ENCODE data around the gene TM4SF5.
A peak's percentile ranks its signal among the peaks of the same experiment; 100 is the strongest.
"Not testable (repeated sequence)": the region's sequence is repeated elsewhere in the genome, so short reads cannot be mapped to it uniquely, and the experiment has no call there.

Gene TM4SF5

GRCh38 chr17:4790705-4791088, 19.0 kb downstream of the TM4SF5 start:
- no peak for DNase-seq

- DNase-seq = no peak
These were observed 23.5 kb downstream of the TM4SF5 start for GRCh38 chr17:4795168-4795567.

- no peak for DNase-seq
These were observed 24.9 kb downstream of the TM4SF5 start for GRCh38 chr17:4796552-4796920.

GRCh38 chr17:4800462-4801196, 28.9 kb downstream of the TM4SF5 start:
- DNase-seq = no peak

GRCh38 chr17:4802228-4802627, 30.5 kb downstream of the TM4SF5 start, which contains the start of gene C17orf114:
Gene C17orf114, minus strand, starts transcription at chr17:4802328.
- DNase-seq = no peak

DNA sequence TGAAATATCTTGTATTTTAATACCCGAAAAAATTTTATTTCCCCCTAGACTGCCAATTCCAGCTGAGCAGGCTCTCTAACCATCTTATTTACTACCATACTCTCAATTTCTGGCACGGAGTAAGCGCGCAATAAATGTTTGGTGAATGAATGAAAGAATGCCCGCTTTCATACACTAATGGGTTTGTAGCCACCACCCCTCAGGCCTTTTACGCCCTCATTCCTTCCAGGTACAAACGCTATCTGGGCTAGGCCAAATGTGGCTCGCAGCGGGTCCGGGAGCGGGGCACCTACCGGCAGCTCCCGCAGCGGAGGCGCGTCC, 34.7 kb downstream of the TM4SF5 start:
- DNase-seq = no peak

GRCh38 chr17:4806777-4807604, 35.3 kb downstream of the TM4SF5 start, which contains the start of gene PLD2:
Gene PLD2, plus strand, starts transcription at chr17:4807152. Its CDS starts 621 bp downstream, at chr17:4807773.
- DNase-seq = peak; percentile 84 to 88

GRCh38 chr17:4807605-4808377, 36.1 kb downstream of the TM4SF5 start:
- no peak for DNase-seq

DNA sequence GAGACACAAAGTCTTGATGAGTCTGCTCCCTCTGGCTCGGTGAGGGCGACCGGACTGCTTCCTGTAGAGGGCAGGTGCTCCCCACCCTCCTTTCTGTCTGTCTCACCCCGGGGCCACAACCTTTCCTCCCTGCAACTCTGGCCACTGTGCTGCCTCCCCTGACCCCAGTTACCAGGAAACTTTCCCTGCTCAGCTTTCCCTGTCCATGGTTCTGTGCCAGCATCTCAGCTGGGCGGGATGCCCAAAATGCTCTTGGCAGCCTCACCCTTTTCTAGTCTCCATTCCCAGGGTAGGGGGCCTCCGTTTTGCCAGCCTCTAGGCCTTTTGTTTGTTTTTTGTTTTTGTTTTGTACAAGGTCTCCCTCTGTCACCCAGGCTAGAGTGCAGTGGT, 36.7 kb downstream of the TM4SF5 start:
- no peak for DNase-seq

DNA sequence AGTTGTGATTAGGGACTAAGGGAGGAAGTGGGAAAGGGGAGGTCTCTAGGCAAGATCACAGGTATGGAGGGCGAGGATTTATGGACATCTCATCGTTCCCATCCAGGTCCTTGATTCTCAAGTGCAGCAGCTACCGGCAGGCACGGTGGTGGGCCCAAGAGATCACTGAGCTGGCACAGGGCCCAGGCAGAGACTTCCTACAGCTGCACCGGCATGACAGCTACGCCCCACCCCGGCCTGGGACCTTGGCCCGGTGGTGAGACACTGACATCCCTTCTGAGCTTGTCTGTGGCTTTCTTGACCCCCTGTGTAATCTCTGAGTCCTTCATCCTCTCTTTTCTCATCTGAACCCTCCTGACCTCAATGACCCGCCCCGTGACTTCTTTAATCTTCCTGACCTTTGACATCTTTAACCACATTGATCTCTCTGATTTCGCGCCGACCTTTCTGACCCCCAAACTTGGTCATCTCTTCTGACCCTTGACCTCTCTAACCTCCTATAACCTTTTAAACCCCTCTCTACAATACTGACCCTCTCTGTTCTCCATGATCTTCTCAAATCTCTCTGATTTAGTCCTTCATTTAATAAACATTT, 39.1 kb downstream of the TM4SF5 start:
- no peak for DNase-seq

DNA sequence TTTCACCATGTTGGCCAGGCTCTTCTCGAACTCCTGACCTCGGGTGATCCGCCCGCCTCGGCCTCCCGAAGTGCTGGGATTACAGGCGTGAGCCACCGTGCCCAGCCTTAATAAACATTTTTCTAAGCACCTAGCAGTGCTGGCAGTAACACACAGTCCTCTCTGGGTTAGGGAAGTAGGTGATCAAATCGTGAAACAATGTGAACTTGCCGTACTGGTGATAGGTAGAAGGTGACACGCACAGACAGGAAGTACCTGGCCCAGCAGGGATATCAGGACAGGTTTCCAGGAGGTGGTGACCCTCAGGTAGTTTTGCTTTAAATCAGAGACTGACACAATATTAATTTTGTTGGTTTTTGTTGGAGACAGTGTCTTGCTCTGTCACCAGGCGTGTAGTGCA, 39.8 kb downstream of the TM4SF5 start:
- no peak for DNase-seq

DNA sequence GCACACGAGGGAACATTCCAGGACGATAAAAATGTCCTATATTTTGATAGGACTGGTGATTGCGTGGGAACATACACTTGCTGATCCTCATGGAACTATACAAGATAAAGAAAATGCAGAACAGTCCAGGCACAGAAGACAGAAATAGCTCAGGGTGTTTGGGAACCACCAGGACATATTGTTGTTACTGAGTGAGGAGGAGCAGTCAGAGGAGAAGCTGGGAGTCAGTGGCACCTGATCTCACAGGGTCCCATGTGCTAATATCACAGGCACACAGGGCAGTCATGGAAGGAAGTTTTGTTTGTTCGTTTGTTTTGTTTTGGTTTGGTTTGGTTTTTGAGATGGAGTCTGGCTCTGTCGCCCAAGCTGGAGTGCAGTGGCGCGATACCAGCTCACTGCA, 41.0 kb downstream of the TM4SF5 start:
- DNase-seq = no peak

GRCh38 chr17:4815043-4815675, 43.5 kb downstream of the TM4SF5 start:
- no peak for DNase-seq

DNA sequence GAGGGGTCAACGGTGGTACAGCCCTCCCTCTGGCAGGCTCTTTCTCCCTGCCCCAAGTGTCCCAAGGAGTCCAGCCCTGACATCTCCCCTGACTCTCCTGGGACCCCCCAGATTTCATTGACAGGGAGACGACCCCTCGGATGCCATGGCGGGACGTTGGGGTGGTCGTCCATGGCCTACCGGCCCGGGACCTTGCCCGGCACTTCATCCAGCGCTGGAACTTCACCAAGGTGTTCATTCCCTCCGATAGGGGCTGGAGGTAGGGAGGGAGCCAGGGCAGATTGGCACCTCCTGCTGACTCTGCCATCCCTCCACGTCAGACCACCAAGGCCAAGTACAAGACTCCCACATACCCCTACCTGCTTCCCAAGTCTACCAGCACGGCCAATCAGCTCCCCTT, 45.1 kb downstream of the TM4SF5 start:
- DNase-seq = no peak

- no peak for DNase-seq
These were observed 46.6 kb downstream of the TM4SF5 start for GRCh38 chr17:4818276-4818675.

GRCh38 chr17:4822835-4823234, 51.1 kb downstream of the TM4SF5 start:
- no peak for DNase-seq

GRCh38 chr17:4823373-4824089, 51.8 kb downstream of the TM4SF5 start:
- DNase-seq = no peak

DNA sequence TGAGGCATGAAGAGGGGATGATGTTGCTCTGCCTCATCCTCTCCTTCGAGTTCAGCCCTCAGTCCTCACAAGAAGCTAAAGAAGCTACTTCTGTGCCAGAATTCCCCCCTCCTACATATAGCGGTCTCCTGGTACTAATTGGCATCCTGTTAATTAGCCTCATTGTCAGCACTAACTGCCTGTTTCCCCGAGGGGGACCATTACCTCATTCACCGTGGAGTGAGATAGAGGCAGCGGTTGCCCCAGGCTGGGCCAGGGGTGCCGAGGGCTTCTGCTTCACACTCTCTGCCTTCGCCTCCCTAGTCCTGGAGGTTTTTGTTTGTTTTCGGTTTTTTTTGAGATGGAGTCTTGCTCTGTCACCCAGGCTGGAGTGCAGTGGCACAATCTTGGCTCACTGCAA, 55.7 kb downstream of the TM4SF5 start:
- no peak for DNase-seq

DNA sequence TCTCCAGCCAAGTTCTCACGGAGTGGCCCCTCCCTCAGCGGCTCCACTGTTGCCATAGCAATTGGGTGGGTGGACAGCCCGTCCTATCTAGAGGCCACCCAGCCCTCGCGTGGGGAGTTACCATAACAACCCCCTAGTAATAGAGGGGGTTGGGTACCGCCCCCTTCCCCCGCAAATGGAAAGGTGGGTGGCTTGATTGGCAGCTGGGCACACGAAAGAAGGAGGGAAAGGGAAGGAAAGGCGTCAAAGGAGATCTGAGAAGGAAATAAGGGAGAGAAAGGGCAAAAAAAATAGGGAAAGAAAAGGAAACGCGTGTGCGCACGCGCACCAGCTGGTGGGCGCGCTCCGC, 61.1 kb downstream of the TM4SF5 start:
- DNase-seq = not testable (repeated sequence)
